K562 (cell line): ENCODE measurements around the gene ACHE. TPM values are rescaled to one million over a fixed set of nuclear protein-coding genes. Genes with fewer than 3 reads are reported as not detected.

Experiments
- ILF3 ChIP-seq: fragments of 450-650 bp; IDR thresholded peaks from 2 replicates; pipeline ENCODE4 v1.6.1; 2018; ENCODE audit warnings: antibody characterized with exemption, mild to moderate bottlenecking, moderate library complexity, borderline replicate concordance
- KAT8 ChIP-seq: fragments of 450-650 bp; IDR thresholded peaks from 2 replicates; pipeline ENCODE4 v1.6.1; 2016; ENCODE audit warnings: low read depth, mild to moderate bottlenecking
- NR2F6 ChIP-seq: fragments of 450-650 bp; formaldehyde crosslinking; IDR thresholded peaks from 2 replicates; pipeline ENCODE4 v1.4.0; 2020; ENCODE audit warnings: mild to moderate bottlenecking
- PCBP1 ChIP-seq: fragments of 200-400 bp; formaldehyde crosslinking; IDR thresholded peaks from 2 replicates; pipeline ENCODE4 v1.6.1; 2018; ENCODE audit warnings: mild to moderate bottlenecking, low read depth, low read length; ENCODE audit not compliant: poor library complexity, severe bottlenecking
- TCF3 ChIP-seq: sonication (generic); formaldehyde crosslinking; IDR thresholded peaks from 2 replicates; pipeline ENCODE4 v1.4.0; 2020; ENCODE audit warnings: mild to moderate bottlenecking, missing genetic modification reagents
- ZBTB1 ChIP-seq: sonication (generic); formaldehyde crosslinking; IDR thresholded peaks from 2 replicates; pipeline ENCODE4 v1.8.1; 2023; ENCODE audit warnings: missing genetic modification reagents, low read depth, mild to moderate bottlenecking, borderline replicate concordance
- polyA plus RNA-seq, 8 experiments: library from polyadenylated mRNA; depleted of rRNA in 4 of 8; stranded (reverse) in 5 of 8; unstranded in 3 of 8; fragments of >200 nt; fragmentation: Nextera tagmentation in 2 of 8; fragmentation: Illumina TruSeq in 1 of 8; extraction: Ambion mirVana in 2 of 8; extraction: Trizol in 1 of 8; gene quantifications; 2 replicates each; pipeline versions ENCODE4 v1.2.1 to v1.2.3, GENCODE V29; 2011 to 2014; ENCODE audit warnings: inconsistent platforms in 1 of 8, missing spikeins in 1 of 8
- total RNA-seq, 7 experiments: library from RNA; depleted of rRNA in 6 of 7; stranded (reverse); fragments of >200 nt in 6 of 7; fragmentation: Illumina TruSeq in 2 of 7; extraction: Trizol in 2 of 7; gene quantifications; 2 replicates each; pipeline versions ENCODE4 v1.2.1 to v1.2.3, GENCODE V29; 2011 to 2021; ENCODE audit warnings: low replicate concordance in 1 of 7
- TF ChIP-seq, protein P1 (sequence below): fragments of 200-800 bp; sonication (Bioruptor generic); IDR thresholded peaks from 2 replicates; pipeline ENCODE4 v1.6.1; 2017; ENCODE audit warnings: missing genetic modification characterization, missing compliant biosample characterization
- TF ChIP-seq, protein P2 (sequence below): sonication (generic); formaldehyde crosslinking; IDR thresholded peaks from 2 replicates; pipeline ENCODE4 v1.8.1; 2023; ENCODE audit warnings: missing genetic modification reagents, mild to moderate bottlenecking, borderline replicate concordance
- TF ChIP-seq, protein P3 (sequence below): fragments of 250-450 bp; sonication (Bioruptor Pico); IDR thresholded peaks from 2 replicates; pipeline ENCODE4 v1.4.0; 2020; ENCODE audit warnings: mild to moderate bottlenecking, moderate library complexity
- TF ChIP-seq, protein P4 (sequence below): fragments of 250-450 bp; sonication (Bioruptor Pico); IDR thresholded peaks from 2 replicates; pipeline ENCODE4 v1.4.0; 2020; ENCODE audit warnings: mild to moderate bottlenecking
- TF ChIP-seq, protein P5 (sequence below): IDR thresholded peaks from 2 replicates; pipeline ENCODE4 v1.6.1; 2016; ENCODE audit warnings: missing genetic modification characterization, missing compliant biosample characterization

Gene ACHE
- total and polyA plus RNA-seq, 9 of the 15 experiments (the other 6 are each of a cell fraction or from before 2014, with no cell fraction given), result 0.04 to 8.8 (median 1.9) TPM

DNA sequence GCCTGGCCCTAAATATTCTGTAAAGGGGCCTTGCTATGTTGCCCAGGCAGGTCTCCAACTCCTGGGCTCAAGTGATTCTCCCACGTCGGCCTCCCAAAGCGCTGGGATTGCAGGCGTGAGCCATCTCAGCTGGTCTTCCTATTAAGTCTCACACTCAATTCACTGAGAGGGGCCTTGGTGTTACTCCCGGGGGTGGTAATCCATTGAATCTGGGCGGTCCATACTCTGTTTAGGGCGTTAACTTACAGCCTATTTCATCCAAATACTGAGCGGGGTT is 21.4 kb downstream of the ACHE start (continued):
- TF ChIP-seq, protein P1, sequence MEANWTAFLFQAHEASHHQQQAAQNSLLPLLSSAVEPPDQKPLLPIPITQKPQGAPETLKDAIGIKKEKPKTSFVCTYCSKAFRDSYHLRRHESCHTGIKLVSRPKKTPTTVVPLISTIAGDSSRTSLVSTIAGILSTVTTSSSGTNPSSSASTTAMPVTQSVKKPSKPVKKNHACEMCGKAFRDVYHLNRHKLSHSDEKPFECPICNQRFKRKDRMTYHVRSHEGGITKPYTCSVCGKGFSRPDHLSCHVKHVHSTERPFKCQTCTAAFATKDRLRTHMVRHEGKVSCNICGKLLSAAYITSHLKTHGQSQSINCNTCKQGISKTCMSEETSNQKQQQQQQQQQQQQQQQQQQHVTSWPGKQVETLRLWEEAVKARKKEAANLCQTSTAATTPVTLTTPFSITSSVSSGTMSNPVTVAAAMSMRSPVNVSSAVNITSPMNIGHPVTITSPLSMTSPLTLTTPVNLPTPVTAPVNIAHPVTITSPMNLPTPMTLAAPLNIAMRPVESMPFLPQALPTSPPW (CRISPR knock-in tag), result no peak
- TF ChIP-seq, protein P2, sequence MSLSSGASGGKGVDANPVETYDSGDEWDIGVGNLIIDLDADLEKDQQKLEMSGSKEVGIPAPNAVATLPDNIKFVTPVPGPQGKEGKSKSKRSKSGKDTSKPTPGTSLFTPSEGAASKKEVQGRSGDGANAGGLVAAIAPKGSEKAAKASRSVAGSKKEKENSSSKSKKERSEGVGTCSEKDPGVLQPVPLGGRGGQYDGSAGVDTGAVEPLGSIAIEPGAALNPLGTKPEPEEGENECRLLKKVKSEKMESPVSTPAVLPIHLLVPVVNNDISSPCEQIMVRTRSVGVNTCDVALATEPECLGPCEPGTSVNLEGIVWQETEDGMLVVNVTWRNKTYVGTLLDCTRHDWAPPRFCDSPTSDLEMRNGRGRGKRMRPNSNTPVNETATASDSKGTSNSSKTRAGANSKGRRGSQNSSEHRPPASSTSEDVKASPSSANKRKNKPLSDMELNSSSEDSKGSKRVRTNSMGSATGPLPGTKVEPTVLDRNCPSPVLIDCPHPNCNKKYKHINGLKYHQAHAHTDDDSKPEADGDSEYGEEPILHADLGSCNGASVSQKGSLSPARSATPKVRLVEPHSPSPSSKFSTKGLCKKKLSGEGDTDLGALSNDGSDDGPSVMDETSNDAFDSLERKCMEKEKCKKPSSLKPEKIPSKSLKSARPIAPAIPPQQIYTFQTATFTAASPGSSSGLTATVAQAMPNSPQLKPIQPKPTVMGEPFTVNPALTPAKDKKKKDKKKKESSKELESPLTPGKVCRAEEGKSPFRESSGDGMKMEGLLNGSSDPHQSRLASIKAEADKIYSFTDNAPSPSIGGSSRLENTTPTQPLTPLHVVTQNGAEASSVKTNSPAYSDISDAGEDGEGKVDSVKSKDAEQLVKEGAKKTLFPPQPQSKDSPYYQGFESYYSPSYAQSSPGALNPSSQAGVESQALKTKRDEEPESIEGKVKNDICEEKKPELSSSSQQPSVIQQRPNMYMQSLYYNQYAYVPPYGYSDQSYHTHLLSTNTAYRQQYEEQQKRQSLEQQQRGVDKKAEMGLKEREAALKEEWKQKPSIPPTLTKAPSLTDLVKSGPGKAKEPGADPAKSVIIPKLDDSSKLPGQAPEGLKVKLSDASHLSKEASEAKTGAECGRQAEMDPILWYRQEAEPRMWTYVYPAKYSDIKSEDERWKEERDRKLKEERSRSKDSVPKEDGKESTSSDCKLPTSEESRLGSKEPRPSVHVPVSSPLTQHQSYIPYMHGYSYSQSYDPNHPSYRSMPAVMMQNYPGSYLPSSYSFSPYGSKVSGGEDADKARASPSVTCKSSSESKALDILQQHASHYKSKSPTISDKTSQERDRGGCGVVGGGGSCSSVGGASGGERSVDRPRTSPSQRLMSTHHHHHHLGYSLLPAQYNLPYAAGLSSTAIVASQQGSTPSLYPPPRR (CRISPR knock-in tag), result peak; percentile 69; the same call in 1 of the 2 replicates
- TF ChIP-seq, protein P3, sequence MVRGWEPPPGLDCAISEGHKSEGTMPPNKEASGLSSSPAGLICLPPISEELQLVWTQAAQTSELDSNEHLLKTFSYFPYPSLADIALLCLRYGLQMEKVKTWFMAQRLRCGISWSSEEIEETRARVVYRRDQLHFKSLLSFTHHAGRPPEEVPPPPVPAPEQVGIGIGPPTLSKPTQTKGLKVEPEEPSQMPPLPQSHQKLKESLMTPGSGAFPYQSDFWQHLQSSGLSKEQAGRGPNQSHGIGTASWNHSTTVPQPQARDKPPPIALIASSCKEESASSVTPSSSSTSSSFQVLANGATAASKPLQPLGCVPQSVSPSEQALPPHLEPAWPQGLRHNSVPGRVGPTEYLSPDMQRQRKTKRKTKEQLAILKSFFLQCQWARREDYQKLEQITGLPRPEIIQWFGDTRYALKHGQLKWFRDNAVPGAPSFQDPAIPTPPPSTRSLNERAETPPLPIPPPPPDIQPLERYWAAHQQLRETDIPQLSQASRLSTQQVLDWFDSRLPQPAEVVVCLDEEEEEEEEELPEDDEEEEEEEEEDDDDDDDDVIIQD (CRISPR knock-in tag), result no peak
- TF ChIP-seq TCF3 (CRISPR knock-in tag) (0 out of 2 replicates have a peak, but pooled peaks have one; percentile 4), KAT8 (no peak), PCBP1 (no peak), ILF3 (0 out of 2 replicates have a peak, but pooled peaks have one; percentile 63), ZBTB1 (CRISPR knock-in tag) (0 out of 2 replicates have a peak, but pooled peaks have one; percentile 2), NR2F6 (no peak)
- TF ChIP-seq, protein P4, sequence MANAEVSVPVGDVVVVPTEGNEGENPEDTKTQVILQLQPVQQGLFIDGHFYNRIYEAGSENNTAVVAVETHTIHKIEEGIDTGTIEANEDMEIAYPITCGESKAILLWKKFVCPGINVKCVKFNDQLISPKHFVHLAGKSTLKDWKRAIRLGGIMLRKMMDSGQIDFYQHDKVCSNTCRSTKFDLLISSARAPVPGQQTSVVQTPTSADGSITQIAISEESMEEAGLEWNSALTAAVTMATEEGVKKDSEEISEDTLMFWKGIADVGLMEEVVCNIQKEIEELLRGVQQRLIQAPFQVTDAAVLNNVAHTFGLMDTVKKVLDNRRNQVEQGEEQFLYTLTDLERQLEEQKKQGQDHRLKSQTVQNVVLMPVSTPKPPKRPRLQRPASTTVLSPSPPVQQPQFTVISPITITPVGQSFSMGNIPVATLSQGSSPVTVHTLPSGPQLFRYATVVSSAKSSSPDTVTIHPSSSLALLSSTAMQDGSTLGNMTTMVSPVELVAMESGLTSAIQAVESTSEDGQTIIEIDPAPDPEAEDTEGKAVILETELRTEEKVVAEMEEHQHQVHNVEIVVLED, result no peak
- TF ChIP-seq, protein P5, sequence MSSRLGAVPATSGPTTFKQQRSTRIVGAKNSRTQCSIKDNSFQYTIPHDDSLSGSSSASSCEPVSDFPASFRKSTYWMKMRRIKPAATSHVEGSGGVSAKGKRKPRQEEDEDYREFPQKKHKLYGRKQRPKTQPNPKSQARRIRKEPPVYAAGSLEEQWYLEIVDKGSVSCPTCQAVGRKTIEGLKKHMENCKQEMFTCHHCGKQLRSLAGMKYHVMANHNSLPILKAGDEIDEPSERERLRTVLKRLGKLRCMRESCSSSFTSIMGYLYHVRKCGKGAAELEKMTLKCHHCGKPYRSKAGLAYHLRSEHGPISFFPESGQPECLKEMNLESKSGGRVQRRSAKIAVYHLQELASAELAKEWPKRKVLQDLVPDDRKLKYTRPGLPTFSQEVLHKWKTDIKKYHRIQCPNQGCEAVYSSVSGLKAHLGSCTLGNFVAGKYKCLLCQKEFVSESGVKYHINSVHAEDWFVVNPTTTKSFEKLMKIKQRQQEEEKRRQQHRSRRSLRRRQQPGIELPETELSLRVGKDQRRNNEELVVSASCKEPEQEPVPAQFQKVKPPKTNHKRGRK (tag), result no peak
